GM18909 (cell line): ENCODE measurements around the gene HSD17B14.

Experiments
- ATAC-seq: cut with Tn5 transposase; IDR thresholded peaks from one replicate; pipeline ENCODE4 v1.9.1; 2021; ENCODE audit warnings: mild to moderate bottlenecking; ENCODE audit not compliant: unreplicated experiment, poor library complexity

HSD17B14 gene

GRCh38 chr19:48833049-48833448, 3.2 kb downstream of the HSD17B14 start:
- ATAC-seq, result no peak

- ATAC-seq, result no peak
Measured at GRCh38 chr19:48830965-48831364, 5.3 kb downstream of the HSD17B14 start.

GRCh38 chr19:48830088-48830487, 6.2 kb downstream of the HSD17B14 start:
- no peak for ATAC-seq

GRCh38 chr19:48826606-48827020, 9.7 kb downstream of the HSD17B14 start:
- no peak for ATAC-seq

GRCh38 chr19:48822514-48822913, 13.8 kb downstream of the HSD17B14 start:
- no peak for ATAC-seq

GRCh38 chr19:48821633-48822032, 14.7 kb downstream of the HSD17B14 start:
- no peak for ATAC-seq

GRCh38 chr19:48819366-48819816, 16.9 kb downstream of the HSD17B14 start:
- ATAC-seq, result no peak

- ATAC-seq, result no peak
Measured at GRCh38 chr19:48818234-48818820, 18.0 kb downstream of the HSD17B14 start.

GRCh38 chr19:48817585-48818124, 18.6 kb downstream of the HSD17B14 start:
- no peak for ATAC-seq

- no peak for ATAC-seq
Measured at GRCh38 chr19:48815870-48816501, 20.3 kb downstream of the HSD17B14 start.

GRCh38 chr19:48814895-48815294, 21.4 kb downstream of the HSD17B14 start:
- ATAC-seq, result no peak

- no peak for ATAC-seq
Measured at GRCh38 chr19:48813123-48813913, 23.0 kb downstream of the HSD17B14 start.

- ATAC-seq, result peak; percentile 61
Measured at GRCh38 chr19:48812094-48812929, 24.0 kb downstream of the HSD17B14 start.

- no peak for ATAC-seq
Measured at GRCh38 chr19:48810151-48810550, 26.1 kb downstream of the HSD17B14 start.

GRCh38 chr19:48807590-48808308, 28.5 kb downstream of the HSD17B14 start:
- no peak for ATAC-seq

- ATAC-seq, result no peak
Measured at GRCh38 chr19:48806818-48807589, 29.3 kb downstream of the HSD17B14 start.

- no peak for ATAC-seq
Measured at GRCh38 chr19:48806518-48806817, 29.8 kb downstream of the HSD17B14 start.

- no peak for ATAC-seq
Measured at GRCh38 chr19:48805452-48805851, 30.8 kb downstream of the HSD17B14 start.

GRCh38 chr19:48804496-48804895, 31.8 kb downstream of the HSD17B14 start:
- ATAC-seq, result no peak
